ENCODE results near the gene LLGL2. TPM values are rescaled to one million over a fixed set of nuclear protein-coding genes. Genes with fewer than 3 reads are reported as not detected.

Gene LLGL2
- total and polyA plus RNA-seq, 8 donors = 72.3 to 565 (median 174) TPM

GRCh38 chr17:75572713-75573539 lies 47.4 kb downstream of the LLGL2 start:
- Histone ChIP-seq H3K4me1 (peaks cover 0 to 17% (median 4%) of the 10 kb centered on the region in 4 donors), H3K27ac (no peak overlapping the region), H3K4me3 (no peak overlapping the region), H3K36me3 (peaks cover 31 to 74% (median 70%) of the 10 kb centered on the region in 4 donors), H3K27me3 (no peaks in the 10 kb centered on the region), H3K9me3 (no peaks in the 10 kb centered on the region)
- 85 to 90% (median 88%) methylated on average over 23 to 39 of the region's 39 CpGs for WGBS, 5 donors
- no peak for DNase-seq
- TF ChIP-seq EP300 (IDR thresholded peaks at IDR 0.05) (no peak), CTCF (IDR thresholded peaks at IDR 0.05) (no peak), POLR2A (IDR thresholded peaks at IDR 0.05) (no peak), POLR2AphosphoS5 (IDR thresholded peaks at IDR 0.05) (no peak)
- intact Hi-C loops (cut with DNase I; ENCODE audit: low total_unique reads) = no loop called here

GRCh38 chr17:75573540-75573957 lies 48.1 kb downstream of the LLGL2 start:
- WGBS, 5 donors = 72 to 93% (median 80%) methylated on average over 12 to 16 of the region's 16 CpGs

GRCh38 chr17:75573994-75574393 lies 48.5 kb downstream of the LLGL2 start:
- Histone ChIP-seq H3K27ac (no peak overlapping the region), H3K36me3 (peaks cover 21 to 63% (median 60%) of the 10 kb centered on the region in 4 donors)
- 85 to 94% (median 88%) methylated on average over 7 to 13 of the region's 13 CpGs for WGBS, 5 donors

More at GRCh38 chr17:75573540-75573957, 48.1 kb downstream of the LLGL2 start:
- Histone ChIP-seq H3K36me3 (peaks cover 25 to 68% (median 64%) of the 10 kb centered on the region in 4 donors), H3K4me1 (peaks cover 0 to 20% (median 4%) of the 10 kb centered on the region in 4 donors), H3K4me3 (no peak overlapping the region), H3K27me3 (no peaks in the 10 kb centered on the region), H3K27ac (no peak overlapping the region), H3K9me3 (no peaks in the 10 kb centered on the region)
- TF ChIP-seq POLR2AphosphoS5 (IDR thresholded peaks at IDR 0.05) (no peak), EP300 (IDR thresholded peaks at IDR 0.05) (no peak), CTCF (IDR thresholded peaks at IDR 0.05) (no peak), POLR2A (IDR thresholded peaks at IDR 0.05) (no peak)
- DNase-seq = peak in 1 of 2 donors; percentile 16
- intact Hi-C loops (cut with DNase I; ENCODE audit: low total_unique reads) = no loop called here

More at GRCh38 chr17:75573994-75574393, 48.5 kb downstream of the LLGL2 start:
- H3K9me3 ChIP-seq = no peaks in the 10 kb centered on the region
- peaks cover 0 to 24% (median 7%) of the 10 kb centered on the region in 4 donors for H3K4me1 ChIP-seq
- no peak for DNase-seq
- intact Hi-C loops (cut with DNase I; ENCODE audit: low total_unique reads) = no loop called here
- no peak for TF ChIP-seq CTCF (IDR thresholded peaks at IDR 0.05)
- TF ChIP-seq EP300 (IDR thresholded peaks at IDR 0.05) = no peak
- no peak for TF ChIP-seq POLR2A (IDR thresholded peaks at IDR 0.05)
- TF ChIP-seq POLR2AphosphoS5 (IDR thresholded peaks at IDR 0.05) = no peak
- no peaks in the 10 kb centered on the region for H3K27me3 ChIP-seq
- no peak overlapping the region for H3K4me3 ChIP-seq

All from stomach (tissue), 9 donors.